GM21526 (cell line): Measurements from ENCODE around the gene CROCC2.
"Not testable (repeated sequence)": the region's sequence is repeated elsewhere in the genome, so short reads cannot be mapped to it uniquely, and the experiment has no call there.

ENCODE experiments used
- ATAC-seq: cut with Tn5 transposase; IDR thresholded peaks from one replicate; pipeline ENCODE4 v1.9.1; 2021; ENCODE audit warnings: moderate library complexity; ENCODE audit not compliant: unreplicated experiment, low FRiP score

The CROCC2 gene

DNA sequence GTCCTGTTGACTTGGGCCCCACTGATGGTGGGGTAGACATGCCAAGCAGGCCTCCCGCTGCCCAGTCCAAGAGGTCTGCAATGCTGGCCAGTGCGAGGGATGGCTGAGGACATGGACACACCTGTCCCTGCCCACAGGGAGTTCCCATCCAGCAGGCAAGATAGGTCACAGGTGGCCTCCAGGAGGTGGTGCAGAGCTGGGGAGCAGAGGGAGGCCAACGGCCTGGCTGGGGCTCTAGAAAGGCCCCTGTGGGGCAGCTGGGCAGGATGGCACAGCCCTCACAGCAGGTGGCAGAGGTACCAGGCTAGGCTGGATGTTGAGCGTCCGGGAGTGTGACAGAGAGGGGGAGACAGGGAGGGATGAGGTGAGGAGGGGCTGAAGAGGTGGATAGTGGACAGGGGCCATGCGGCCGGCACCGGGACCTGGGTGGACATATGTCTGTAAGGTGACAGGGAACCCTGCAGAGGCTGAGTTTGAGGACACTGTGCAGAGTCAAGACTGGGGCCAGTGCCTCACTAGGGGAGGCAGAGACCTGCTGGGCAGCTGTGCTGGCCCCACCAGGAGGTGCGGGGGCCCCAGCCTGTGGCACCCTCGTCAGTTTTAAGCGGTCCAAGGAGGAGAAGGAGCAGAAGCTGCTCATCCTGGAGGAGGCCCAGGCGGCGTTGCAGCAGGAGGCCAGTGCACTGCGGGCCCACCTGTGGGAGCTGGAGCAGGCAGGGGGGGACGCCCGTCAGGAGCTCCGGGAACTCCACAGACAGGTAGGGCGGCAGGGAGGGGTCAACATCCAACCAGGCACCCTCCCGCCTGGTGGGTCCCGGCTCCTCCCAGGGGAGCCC lies 58.0 kb downstream of the CROCC2 start:
- no peak for ATAC-seq

DNA sequence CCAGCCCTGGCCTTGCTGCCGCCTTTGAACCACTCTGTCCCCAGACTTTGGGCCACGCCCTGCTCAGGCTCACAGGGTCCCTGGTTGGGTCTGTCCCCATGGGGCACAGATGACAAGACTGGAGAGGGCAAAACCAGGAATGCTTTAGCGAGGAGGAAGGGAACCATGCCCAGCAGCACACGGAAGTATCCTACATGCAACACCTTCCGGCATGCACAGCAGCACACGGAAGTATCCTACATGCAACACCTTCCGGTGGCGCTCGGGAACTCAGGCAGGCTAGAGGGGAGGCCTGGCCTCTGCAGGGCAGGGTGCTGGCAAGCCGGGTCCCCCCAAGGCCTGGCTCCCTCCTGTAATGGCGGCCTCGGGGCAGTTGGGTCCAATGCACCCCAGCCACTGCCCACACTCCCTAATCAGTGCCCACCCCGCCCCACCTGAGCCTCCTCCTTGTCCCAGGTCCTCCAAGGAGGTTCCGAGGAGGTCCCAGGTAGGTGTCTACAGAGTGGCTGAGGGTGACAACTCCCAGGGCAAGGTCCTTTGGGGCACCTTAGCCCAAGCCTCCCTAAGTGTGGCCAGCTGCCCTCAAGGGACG lies 58.7 kb downstream of the CROCC2 start:
- ATAC-seq = no peak

DNA sequence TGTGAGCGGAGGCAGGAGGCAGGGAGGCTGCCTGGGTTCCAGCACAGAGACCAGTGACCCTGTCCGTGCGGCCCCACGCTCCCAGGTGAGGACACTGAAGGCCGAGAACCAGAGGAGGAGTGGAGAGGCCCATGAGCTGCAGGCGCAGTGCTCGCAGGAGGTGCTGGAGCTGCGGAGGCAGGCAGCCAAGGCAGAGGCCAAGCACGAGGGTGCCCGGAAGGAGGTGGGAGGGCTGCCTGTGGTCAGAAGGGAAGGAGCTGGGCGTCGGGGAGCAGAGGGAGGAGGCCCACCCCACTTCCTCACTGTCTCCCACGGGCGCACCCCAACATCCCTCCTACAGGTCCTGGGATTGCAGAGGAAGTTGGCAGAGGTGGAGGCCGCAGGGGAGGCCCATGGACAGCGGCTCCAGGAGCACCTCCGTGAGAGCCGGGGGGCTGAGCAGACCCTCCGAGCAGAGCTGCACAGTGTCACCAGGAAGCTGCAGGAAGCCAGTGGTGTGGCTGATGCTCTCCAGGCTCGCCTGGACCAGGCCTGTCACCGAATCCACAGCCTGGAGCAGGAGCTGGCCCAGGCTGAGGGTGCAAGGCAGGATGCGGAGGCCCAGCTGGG lies 59.3 kb downstream of the CROCC2 start:
- no peak for ATAC-seq

DNA sequence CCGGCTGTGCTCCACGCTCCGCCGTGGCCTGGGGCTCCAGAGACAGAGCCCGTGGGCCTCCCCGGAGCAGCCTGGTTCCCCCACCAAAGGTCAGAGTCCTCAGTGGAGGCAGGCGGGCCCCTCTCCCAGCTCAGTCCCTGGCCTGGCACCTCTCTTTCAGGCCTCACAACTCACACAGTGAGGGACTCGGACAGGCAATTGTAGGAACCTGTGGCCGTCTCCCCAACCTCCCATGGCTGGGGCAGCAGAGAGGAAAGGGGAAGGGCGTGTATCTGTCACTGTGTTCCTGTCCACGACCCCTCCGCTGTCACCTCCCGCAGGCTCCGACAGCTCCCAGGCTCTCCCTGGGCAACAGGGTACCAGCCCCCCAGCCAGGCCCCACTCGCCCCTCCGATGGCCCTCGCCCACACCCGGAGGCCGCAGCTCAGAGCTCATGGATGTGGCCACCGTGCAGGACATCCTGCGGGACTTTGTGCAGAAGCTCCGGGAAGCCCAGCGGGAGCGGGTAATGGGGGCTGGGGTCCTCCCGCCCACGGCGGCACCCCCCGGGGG lies 59.8 kb downstream of the CROCC2 start:
- ATAC-seq = no peak

DNA sequence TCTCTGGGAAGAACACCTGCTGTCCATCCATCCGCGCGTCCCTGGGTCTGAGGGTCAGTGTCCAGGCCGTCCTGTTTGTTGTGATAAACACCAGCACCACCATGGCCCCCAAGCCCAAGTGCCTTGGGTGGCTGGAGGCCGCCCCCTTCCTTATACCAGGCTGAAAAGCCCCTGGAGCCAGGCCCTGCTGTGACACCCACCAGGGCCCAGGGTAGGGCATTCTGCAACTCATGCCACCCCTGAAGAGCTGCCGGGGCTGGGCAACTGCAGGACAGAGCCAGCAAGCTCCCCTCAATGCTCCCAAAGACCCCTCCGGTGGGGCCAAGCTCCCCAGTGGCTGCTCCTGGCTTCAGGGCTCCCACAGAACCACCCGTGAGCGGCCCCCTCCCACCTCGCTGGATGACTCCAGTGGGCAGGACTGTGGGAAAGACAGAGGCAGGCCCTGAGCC lies 60.3 kb downstream of the CROCC2 start:
- no peak for ATAC-seq

DNA sequence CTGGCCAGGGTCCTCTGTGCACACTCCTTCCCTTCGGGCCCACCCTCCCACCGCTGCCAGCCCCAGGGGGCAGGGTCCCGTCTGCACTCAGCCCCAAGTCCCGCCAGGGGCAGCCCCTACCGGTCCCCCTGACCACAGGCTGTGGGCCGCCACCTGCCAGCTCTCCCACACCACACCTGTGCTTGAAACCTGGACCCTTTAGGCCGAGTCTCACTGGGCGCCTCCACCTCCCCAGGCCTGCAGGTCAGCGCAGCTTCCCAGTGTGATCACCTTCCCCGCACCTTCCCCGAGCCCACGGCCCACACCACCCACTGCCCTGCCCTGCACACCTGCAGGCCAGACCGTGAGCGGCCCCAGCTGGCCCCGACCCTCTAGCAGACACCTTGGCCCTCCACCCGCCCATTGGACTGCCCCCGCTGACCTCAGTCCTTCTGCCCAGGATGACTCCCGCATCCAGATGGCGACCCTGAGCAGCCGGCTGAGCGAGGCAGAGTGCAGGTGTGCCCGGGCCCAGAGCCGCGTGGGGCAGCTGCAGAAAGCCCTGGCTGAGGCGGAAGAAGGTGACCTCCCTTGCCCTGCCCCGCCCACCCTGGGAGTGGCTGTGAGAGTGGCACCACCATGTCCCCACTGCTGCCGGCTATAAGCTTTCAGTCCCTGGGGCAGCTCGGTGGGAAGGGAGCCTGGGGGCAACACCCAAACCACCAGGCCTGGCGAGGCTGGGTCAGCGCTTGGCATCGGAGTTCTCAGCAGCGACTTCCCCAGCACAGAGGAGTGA lies 61.0 kb downstream of the CROCC2 start:
- ATAC-seq = no peak

DNA sequence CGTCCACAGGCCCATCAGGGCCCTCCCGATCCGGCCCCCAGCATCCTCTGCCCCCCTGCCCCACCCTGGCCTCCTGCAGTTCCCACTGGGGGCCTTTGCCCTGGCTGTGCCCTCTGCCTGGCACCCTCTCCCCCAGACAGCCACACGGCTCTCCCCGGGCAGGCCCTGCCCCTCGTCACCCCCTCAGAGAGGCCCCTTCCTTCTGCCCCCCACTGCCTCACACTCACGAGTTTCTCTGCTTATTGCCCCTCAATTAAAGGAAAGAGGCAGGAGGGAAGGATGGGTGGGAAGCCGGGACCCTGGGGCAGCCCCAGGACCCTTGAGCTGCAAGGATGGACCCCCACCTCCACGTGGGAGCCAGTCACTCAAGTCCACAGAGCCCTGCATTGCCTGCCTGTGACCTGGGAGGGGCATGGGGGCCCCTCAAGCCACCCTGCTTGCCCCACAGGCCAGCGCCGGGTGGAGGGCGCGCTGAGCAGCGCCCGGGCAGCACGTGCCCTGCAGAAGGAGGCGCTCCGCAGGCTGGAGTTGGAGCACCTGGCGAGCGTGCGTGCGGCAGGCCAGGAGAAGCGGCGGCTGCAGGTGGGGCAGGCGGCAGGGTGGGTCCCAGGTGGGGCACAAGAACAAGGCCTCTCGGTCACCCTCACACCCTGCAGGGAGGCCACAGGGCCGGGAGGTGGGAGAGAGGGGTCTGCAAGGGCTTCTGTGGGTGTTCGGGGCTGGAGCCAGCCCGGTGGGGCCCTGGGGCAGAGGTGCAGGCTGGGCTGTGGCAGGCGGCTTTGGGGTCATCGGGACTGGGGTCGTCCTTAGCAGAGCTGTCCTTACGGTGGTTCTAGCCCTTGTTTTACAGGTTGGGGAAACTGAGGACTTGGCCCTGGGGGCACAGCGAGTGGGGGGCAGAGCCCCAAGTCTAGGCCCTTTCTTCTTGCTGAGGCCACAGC lies 61.8 kb downstream of the CROCC2 start:
- no peak for ATAC-seq

DNA sequence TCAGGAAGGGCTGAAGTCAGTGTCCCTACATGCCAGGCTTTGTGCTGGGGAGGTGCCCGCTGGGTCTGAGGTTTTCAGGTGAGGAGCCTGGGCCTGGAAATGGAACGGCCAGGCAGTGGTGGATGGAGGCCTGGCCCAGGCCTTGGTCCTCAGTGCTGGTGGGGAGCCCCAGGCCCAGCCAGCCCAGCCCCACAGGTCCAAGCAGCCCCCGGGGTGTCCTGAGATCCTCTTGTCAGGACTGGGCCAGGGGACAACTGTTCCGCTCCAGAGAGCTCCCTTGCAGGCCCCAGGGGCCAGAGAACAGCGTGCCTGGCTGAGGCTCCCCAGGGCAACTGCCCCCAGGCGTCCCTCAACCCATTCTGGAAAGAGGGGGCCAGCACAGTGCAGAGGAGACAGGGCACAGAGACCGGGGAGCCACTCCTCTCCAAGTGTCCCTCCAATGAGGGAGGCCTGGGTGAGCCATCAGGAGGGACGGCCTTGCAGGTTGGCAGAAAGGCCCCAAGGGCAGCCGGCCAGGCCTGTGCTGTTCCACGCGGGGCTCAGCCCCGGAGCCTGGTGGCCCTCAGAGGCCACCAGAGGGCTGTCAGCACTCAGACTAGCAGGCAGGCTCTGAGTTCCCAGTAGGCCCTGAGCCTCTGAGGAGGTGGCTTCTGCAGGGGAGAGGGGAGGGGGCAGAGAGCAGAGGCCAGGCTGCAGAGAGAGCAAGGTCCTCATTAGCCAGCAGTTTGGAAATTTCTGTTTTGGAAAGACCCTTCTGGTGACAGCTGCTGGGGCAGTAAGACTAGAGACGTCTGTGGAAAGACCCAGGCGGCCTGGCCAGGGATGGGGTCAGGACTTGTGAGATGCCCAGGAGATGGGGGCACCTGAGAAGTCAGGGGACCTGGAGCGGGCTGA lies 62.8 kb downstream of the CROCC2 start:
- no peak for ATAC-seq

DNA sequence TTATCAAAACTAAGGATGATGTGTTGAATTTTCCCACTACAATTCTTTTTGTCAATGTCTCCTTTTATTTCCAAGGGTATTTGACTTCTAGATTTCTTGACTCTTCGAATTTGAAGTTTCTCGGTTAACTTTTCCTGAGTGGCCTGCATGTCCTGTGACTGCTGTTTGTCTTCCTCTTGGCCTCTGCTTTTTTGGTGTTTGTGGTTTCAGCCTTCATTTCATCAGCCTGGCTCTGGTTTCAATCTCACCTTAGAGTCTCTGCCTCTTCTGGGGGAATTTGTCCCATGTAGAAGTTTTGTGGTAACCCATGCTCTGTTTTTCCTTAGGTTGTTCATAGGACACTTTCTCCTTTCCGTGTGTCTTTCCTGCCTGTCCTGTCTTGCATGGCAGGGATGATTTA lies 64.0 kb downstream of the CROCC2 start:
- no peak for ATAC-seq

DNA sequence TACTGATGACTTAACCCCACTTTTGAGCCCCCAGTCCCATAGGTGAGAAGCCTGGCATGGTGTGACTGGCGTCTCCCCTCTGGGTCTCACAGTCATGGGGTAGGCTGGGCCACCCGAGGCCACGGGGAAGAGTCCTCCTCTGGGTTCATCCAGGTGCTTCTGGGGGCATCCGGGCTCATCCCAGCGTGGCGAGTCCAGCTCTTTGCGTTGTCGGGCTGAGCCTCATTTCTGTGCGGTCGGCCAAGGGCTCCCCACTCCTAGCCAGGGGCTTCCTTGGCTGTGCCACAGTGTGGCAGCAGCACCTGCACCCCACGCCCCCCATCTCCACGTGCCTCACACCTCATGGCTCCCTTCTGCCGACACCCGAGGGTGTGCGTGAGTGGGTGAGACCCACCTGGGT lies 64.7 kb downstream of the CROCC2 start:
- no peak for ATAC-seq

DNA sequence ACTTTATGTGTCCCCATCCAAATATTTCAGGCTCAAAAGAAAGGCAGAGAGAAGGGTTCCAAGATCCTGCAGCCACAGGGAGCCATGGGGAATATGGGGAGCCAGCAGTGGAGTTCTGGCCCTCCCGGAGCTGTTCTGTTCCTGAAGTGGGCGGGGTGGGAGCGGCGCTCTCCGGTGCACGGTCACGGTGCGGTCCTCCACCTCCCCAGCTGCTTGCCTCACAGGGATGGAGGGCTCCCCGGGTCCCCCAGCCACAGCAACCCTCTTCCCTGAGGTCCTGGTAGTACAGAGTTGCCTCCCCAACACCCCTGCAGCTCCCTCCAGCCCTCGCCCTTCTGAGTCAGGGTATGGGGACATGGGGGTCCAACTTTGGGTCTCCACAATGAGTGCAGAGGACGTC lies 66.1 kb downstream of the CROCC2 start:
- ATAC-seq = no peak

DNA sequence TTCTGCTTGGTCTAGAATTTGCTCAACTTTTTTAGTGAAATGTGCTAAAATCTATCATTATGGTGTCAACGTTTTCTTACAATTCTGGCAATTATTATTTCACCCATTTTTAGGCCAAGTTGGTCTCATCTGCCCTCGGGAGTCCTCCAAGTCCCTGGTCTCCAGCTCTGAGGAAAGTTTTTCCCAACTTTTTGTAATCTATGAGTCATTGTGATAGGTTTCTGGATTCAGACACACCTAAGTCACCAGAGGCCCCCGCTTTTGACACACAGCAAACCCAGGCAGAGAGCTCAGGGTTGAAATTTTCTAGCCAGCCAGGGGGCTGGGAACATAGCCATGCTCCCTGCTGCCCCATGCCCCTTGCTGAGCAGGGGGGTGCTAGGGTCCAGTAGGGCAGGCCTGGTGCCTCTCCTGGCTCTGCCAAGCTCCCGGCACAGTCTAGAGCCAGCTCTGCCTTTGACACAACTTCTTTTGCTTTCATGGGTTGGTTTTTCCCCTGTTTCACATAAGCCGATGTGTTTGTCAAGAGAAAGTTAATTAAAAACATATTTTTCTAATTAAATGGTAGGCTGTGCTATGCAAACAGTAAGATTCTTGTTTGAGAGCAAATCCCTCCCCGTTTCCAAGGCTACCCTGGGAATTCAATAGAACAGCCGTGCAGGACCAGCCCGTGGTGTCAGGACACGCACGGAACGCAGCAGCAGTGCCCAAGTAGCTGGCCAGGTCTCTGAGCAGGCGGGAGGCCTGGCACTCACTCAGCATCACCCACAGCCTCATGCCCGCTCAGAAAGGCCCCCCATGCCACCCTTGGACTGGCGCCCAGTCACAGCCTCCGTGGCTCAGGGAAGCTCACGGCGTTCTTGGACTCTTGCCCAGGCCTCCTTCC lies 66.7 kb downstream of the CROCC2 start:
- no peak for ATAC-seq

DNA sequence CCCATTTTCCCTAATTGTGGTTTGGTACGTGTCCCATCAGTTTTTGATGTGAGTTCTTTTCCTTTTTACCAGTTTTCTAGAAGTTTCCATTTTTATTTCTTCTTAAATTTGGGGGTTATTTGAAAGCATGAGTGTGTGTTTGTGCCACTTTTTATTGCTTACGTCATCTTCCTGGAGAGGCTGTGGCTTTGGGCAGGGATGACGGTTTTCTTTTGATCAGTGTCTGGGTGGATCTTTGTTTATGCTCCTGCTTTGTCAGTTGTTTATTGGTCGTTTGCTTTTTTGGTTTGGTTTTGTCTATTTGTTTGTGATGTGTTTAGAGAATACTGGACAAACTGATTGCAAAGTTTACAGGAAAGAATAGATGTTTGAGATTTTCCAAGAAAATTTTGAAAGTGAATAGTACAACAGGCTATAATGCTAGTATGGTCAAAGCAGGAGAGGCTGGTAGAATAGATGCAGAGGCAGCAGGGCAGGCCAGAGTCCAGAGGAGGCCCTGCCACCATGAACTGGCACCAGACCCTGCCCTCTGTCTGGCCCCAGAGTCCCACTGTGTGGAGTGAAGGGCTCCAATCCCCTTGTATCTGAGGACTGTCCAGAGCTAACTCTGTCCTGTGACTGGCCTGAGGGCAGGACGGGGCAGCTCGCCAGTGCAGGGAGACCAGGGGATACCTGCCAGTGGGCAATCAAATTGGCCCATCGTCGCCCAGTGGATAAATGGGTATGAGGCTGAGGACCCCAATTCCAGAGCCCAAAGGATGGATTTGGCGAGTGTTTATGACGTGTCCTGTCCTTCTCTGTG lies 68.8 kb downstream of the CROCC2 start:
- ATAC-seq = no peak

DNA sequence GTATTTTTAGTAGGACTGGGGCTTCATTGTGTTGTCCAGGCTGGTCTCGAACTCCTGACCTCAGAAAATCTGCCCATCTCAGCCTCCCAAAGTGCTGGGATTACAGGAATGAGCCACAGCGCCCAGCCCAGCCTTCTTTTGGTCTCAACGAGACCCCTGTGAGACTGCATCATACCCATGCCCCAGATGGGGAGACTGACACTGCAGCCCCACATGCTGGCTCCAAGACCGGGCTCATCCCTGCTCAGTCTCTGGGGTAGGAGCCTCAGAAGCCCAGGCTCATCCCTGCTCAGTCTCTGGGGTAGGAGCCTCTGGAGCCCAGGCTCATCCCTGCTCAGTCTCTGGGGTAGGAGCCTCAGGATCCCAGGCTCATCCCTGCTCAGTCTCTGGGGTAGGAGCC lies 69.8 kb downstream of the CROCC2 start:
- not testable (repeated sequence) for ATAC-seq

DNA sequence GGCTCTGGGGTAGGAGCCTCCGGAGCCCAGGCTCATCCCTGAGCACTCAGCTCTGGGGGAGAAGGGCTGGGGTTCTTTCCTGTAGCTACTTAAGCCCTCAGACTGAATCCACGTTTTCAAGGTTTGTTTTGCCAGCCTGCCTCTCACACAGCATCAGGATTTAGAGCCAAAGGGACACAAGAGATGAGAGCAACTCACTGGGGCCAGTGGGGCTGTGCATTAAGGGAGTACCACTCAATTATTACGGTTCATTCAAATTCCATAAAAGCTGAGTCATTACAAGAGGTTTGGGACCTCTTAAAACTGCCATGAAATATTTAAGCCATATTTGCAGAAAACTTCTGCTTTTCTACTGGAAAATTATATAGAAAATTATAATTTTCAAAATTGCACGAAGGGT lies 75.1 kb downstream of the CROCC2 start:
- ATAC-seq = no peak

DNA sequence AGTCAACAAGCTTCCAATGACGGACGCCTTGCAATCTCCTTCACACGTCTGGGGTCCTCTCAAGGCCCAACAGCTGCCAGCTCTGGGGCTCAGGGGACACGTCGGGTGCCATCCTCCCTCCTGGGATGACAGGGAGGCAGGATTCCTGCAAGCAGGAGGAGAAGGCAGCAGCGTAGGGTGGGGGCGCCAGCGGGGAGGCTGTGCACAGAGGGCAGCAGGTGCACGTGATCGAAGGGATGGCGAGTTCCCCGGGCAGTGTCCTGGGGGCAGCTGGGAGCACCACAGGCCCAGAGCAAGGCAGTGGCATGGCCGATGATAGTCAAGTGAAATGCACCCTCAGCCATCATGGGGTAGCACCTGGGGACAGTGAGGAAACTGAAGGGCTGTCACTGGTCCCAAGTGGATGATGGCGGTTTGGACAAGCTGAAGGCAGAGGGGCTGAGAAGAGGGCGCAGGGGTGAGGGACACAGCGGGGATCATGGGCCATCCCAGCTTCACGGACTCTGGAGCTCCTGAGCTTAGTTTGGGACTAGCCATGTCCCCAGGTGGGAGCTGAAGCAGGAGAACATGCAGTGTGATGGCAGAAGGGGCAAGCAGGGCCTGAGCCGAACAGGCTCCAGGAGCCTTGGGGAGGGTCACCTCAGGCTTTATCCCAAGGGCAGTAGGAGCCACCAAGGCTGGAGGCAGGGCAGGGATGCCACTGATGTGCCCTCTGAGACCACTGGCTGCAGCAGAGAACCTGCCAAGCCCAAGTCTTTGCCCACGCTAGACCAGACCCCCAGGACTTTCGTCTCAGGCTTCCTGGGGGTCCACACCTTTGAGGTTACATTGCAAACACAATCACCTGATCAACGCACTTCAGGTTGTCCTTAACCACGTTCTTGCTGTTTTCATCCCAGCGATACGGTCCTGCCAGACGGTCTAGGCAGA lies 76.0 kb downstream of the CROCC2 start:
- no peak for ATAC-seq
